ENCODE results near the gene C9orf72.

C9orf72 gene

GRCh38 chr9:27533311-27533710, 40.0 kb downstream of the C9orf72 start:
- Histone ChIP-seq H4K20me1 (ENCODE audit: insufficient read depth, low read length) (no peaks in the 10 kb centered on the region), H2AFZ (ENCODE audit: low read length) (no peak overlapping the region), H3K79me2 (ENCODE audit: low read length) (no peaks in the 10 kb centered on the region), H3K27me3 (replicated peaks; ENCODE audit: insufficient read depth, low read length) (no peaks in the 10 kb centered on the region), H3K36me3 (replicated peaks; ENCODE audit: insufficient read depth, low read length) (no peaks in the 10 kb centered on the region), H3F3A (ENCODE audit: insufficient read depth, low read length) (no peaks in the 10 kb centered on the region), H3K9me2 (replicated peaks; ENCODE audit: insufficient read depth, low read length) (no peaks in the 10 kb centered on the region), H3K9me3 (replicated peaks; ENCODE audit: insufficient read depth, low read length) (no peaks in the 10 kb centered on the region), H3K4me1 (ENCODE audit: low read length) (no peaks in the 10 kb centered on the region), H3K27ac (ENCODE audit: low read length) (no peak overlapping the region), H3K4me3 (ENCODE audit: low read length) (no peak overlapping the region), H3K4me2 (ENCODE audit: low read depth, low read length) (no peak overlapping the region), H3K9ac (ENCODE audit: low read length) (no peak overlapping the region)
- DNase-seq = no peak
- TF ChIP-seq EZH2 (optimal IDR thresholded peaks at IDR 0.05; ENCODE audit: low read depth, low read length) (no peak), EZH2phosphoT487 (IDR thresholded peaks at IDR 0.05; ENCODE audit: low read length) (no peak), CTCF (IDR thresholded peaks at IDR 0.05; ENCODE audit: low read length) (no peak)

- Histone ChIP-seq H3K4me3 (ENCODE audit: low read length) (no peak overlapping the region), H3K27me3 (replicated peaks; ENCODE audit: insufficient read depth, low read length) (no peaks in the 10 kb centered on the region), H3K4me1 (ENCODE audit: low read length) (no peaks in the 10 kb centered on the region), H3K9me3 (replicated peaks; ENCODE audit: insufficient read depth, low read length) (no peaks in the 10 kb centered on the region), H2AFZ (ENCODE audit: low read length) (no peak overlapping the region), H3F3A (ENCODE audit: insufficient read depth, low read length) (no peaks in the 10 kb centered on the region), H3K4me2 (ENCODE audit: low read depth, low read length) (no peak overlapping the region), H4K20me1 (ENCODE audit: insufficient read depth, low read length) (no peaks in the 10 kb centered on the region), H3K9ac (ENCODE audit: low read length) (no peak overlapping the region), H3K9me2 (replicated peaks; ENCODE audit: insufficient read depth, low read length) (no peaks in the 10 kb centered on the region), H3K27ac (ENCODE audit: low read length) (no peak overlapping the region), H3K36me3 (replicated peaks; ENCODE audit: insufficient read depth, low read length) (no peaks in the 10 kb centered on the region), H3K79me2 (ENCODE audit: low read length) (no peaks in the 10 kb centered on the region)
- no peak for DNase-seq
- TF ChIP-seq EZH2phosphoT487 (IDR thresholded peaks at IDR 0.05; ENCODE audit: low read length) = no peak
- TF ChIP-seq CTCF (IDR thresholded peaks at IDR 0.05; ENCODE audit: low read length) = no peak
- TF ChIP-seq EZH2 (optimal IDR thresholded peaks at IDR 0.05; ENCODE audit: low read depth, low read length) = no peak
Measured at GRCh38 chr9:27532046-27532445, 41.2 kb downstream of the C9orf72 start.

GRCh38 chr9:27530915-27531755, 42.1 kb downstream of the C9orf72 start:
- Histone ChIP-seq H3K36me3 (replicated peaks; ENCODE audit: insufficient read depth, low read length) (no peaks in the 10 kb centered on the region), H2AFZ (ENCODE audit: low read length) (no peak overlapping the region), H4K20me1 (ENCODE audit: insufficient read depth, low read length) (no peaks in the 10 kb centered on the region), H3K79me2 (ENCODE audit: low read length) (no peaks in the 10 kb centered on the region), H3F3A (ENCODE audit: insufficient read depth, low read length) (no peaks in the 10 kb centered on the region), H3K27me3 (replicated peaks; ENCODE audit: insufficient read depth, low read length) (no peaks in the 10 kb centered on the region), H3K9ac (ENCODE audit: low read length) (no peak overlapping the region), H3K4me3 (ENCODE audit: low read length) (no peak overlapping the region), H3K4me2 (ENCODE audit: low read depth, low read length) (no peak overlapping the region), H3K9me2 (replicated peaks; ENCODE audit: insufficient read depth, low read length) (no peaks in the 10 kb centered on the region), H3K27ac (ENCODE audit: low read length) (no peak overlapping the region), H3K9me3 (replicated peaks; ENCODE audit: insufficient read depth, low read length) (no peaks in the 10 kb centered on the region), H3K4me1 (ENCODE audit: low read length) (no peaks in the 10 kb centered on the region)
- no peak for TF ChIP-seq CTCF (IDR thresholded peaks at IDR 0.05; ENCODE audit: low read length)
- TF ChIP-seq EZH2phosphoT487 (IDR thresholded peaks at IDR 0.05; ENCODE audit: low read length) = no peak
- TF ChIP-seq EZH2 (optimal IDR thresholded peaks at IDR 0.05; ENCODE audit: low read depth, low read length) = no peak
- DNase-seq = no peak

All from MM.1S (cell line).